NCI-H2081 treated with DMSO at 0.1 percent for 48 hours (cell line): Measurements from ENCODE around the gene KLF16.
"Not testable (repeated sequence)": the region's sequence is repeated elsewhere in the genome, so short reads cannot be mapped to it uniquely, and the experiment has no call there.

Experiments
- DNase-seq: peaks from one replicate; lab custom pipeline; 2025; lab: John Stamatoyannopoulos, UW

KLF16 gene

GRCh38 chr19:1863328-1863637 lies at the start of gene KLF16:
TSS of gene KLF16 (minus strand) at chr19:1863579. CDS start at chr19:1863497, 82 bp downstream.
- DNase-seq = no peak

GRCh38 chr19:1912760-1913505 lies 49.6 kb upstream of the KLF16 start:
- no peak for DNase-seq

- DNase-seq = no peak
These were observed 48.6 kb upstream of the KLF16 start for GRCh38 chr19:1911995-1912394.

GRCh38 chr19:1911098-1911497 lies 47.7 kb upstream of the KLF16 start:
- no peak for DNase-seq

- DNase-seq = no peak
These were observed 46.8 kb upstream of the KLF16 start for GRCh38 chr19:1910177-1910576.

GRCh38 chr19:1909761-1910080 lies 46.3 kb upstream of the KLF16 start:
- no peak for DNase-seq

GRCh38 chr19:1908364-1908678 lies 44.9 kb upstream of the KLF16 start:
- DNase-seq = no peak

GRCh38 chr19:1907563-1908363 lies 44.4 kb upstream of the KLF16 start:
- no peak for DNase-seq

GRCh38 chr19:1906985-1907562 lies 43.7 kb upstream of the KLF16 start:
- DNase-seq = no peak

GRCh38 chr19:1905863-1906375 lies 42.5 kb upstream of the KLF16 start:
- DNase-seq = no peak

GRCh38 chr19:1905110-1905862 lies 41.9 kb upstream of the KLF16 start, which contains the start of the genes ADAT3 and SCAMP4:
TSS of gene ADAT3 (plus strand) at chr19:1905399. CDS start at chr19:1912048, 6,649 bp downstream.
TSS of gene SCAMP4 (plus strand) at chr19:1905399. CDS start at chr19:1915020, 9,621 bp downstream.
- DNase-seq = peak; percentile 82

GRCh38 chr19:1904860-1905109 lies 41.4 kb upstream of the KLF16 start:
- DNase-seq = no peak

- no peak for DNase-seq
These were observed 39.5 kb upstream of the KLF16 start for GRCh38 chr19:1902923-1903322.

GRCh38 chr19:1901940-1902404 lies 38.6 kb upstream of the KLF16 start:
- no peak for DNase-seq

GRCh38 chr19:1896508-1896907 lies 33.1 kb upstream of the KLF16 start:
- no peak for DNase-seq

GRCh38 chr19:1893791-1894190 lies 30.4 kb upstream of the KLF16 start:
- no peak for DNase-seq

GRCh38 chr19:1889907-1890306 lies 26.5 kb upstream of the KLF16 start:
- no peak for DNase-seq

- no peak for DNase-seq
These were observed 25.0 kb upstream of the KLF16 start for GRCh38 chr19:1888385-1888784.

- DNase-seq = not testable (repeated sequence)
These were observed 23.0 kb upstream of the KLF16 start for GRCh38 chr19:1886360-1886759.

GRCh38 chr19:1885398-1886119 lies 22.2 kb upstream of the KLF16 start, which contains the start of gene ABHD17A:
TSS of gene ABHD17A (minus strand) at chr19:1885496. CDS start at chr19:1881566, 3,930 bp downstream.
- DNase-seq = not testable (repeated sequence)

- DNase-seq = no peak
These were observed 21.4 kb upstream of the KLF16 start for GRCh38 chr19:1884719-1885334.
